Neural cell (in vitro differentiated cells): ENCODE results near the gene SLC16A12. TPM values are rescaled to one million over a fixed set of nuclear protein-coding genes. Genes with fewer than 3 reads are reported as not detected.

Experiments
- H2AFZ ChIP-seq: fragments of 200-600, 300-800 bp; sonication (generic), shearing (Covaris generic); 2 replicates; pipeline ENCODE4 v1.6.0; 2014; ENCODE audit warnings: low read depth, mild to moderate bottlenecking, antibody characterized with exemption, low read length, moderate library complexity
- H3F3A ChIP-seq: fragments of 200-600 bp; shearing (Covaris generic); 2 replicates; pipeline ENCODE4 v1.6.1; 2016; ENCODE audit warnings: mild to moderate bottlenecking, moderate library complexity, mixed read lengths, antibody characterized with exemption, low read length; ENCODE audit not compliant: insufficient read depth, poor library complexity, severe bottlenecking
- H3K27ac ChIP-seq: fragments of 200-600, 300-800 bp; sonication (generic), shearing (Covaris generic); 2 replicates; pipeline ENCODE4 v1.5.1; 2014; ENCODE audit warnings: mild to moderate bottlenecking, low read length, moderate library complexity
- H3K27me3 ChIP-seq: fragments of 300-800, 200-600 bp; sonication (generic), shearing (Covaris generic); 2 replicates; pipeline ENCODE4 v1.6.0; 2014; ENCODE audit warnings: mild to moderate bottlenecking, low read depth, low read length, moderate library complexity; ENCODE audit not compliant: insufficient read depth
- H3K36me3 ChIP-seq: fragments of 300-800, 200-600 bp; sonication (generic), shearing (Covaris generic); 2 replicates; pipeline ENCODE4 v1.5.1; 2014; ENCODE audit warnings: mild to moderate bottlenecking, antibody characterized with exemption, low read length, moderate library complexity; ENCODE audit not compliant: insufficient read depth
- H3K4me2 ChIP-seq: fragments of 300-800, 200-600 bp; sonication (generic), shearing (Covaris generic); 2 replicates; pipeline ENCODE4 v1.6.0; 2014; ENCODE audit warnings: mild to moderate bottlenecking, low read length
- H3K4me3 ChIP-seq: fragments of 300-800, 200-600 bp; sonication (generic), shearing (Covaris generic); 2 replicates; pipeline ENCODE4 v1.5.1; 2014; ENCODE audit warnings: mild to moderate bottlenecking, low read length, moderate library complexity
- H3K79me2 ChIP-seq: fragments of 200-600 bp; shearing (Covaris generic); replicated peaks from 2 replicates; pipeline ENCODE4 v1.6.0; 2014; ENCODE audit warnings: mild to moderate bottlenecking, low read length, moderate library complexity; ENCODE audit not compliant: insufficient read depth
- H3K9ac ChIP-seq: fragments of 300-800, 200-600 bp; sonication (generic), shearing (Covaris generic); 2 replicates; pipeline ENCODE4 v1.6.1; 2016; ENCODE audit warnings: mild to moderate bottlenecking, low read length, mixed read lengths
- H3K9me2 ChIP-seq: fragments of 200-600 bp; shearing (Covaris generic); 2 replicates; pipeline ENCODE4 v1.6.1; 2016; ENCODE audit warnings: mild to moderate bottlenecking, low read length, mixed read lengths; ENCODE audit not compliant: insufficient read depth
- H3K9me3 ChIP-seq: fragments of 200-600, 300-800 bp; sonication (generic), shearing (Covaris generic); 2 replicates; pipeline ENCODE4 v1.6.1; 2016; ENCODE audit warnings: mild to moderate bottlenecking, mixed run types, low read length, moderate library complexity, mixed read lengths
- H4K20me1 ChIP-seq: fragments of 200-600 bp; shearing (Covaris generic); 2 replicates; pipeline ENCODE4 v1.6.1; 2016; ENCODE audit warnings: mild to moderate bottlenecking, mixed run types; ENCODE audit not compliant: insufficient read depth
- EP300 ChIP-seq: fragments of 450-650 bp; conservative IDR thresholded peaks from 2 replicates; pipeline ENCODE4 v1.6.1; 2014; ENCODE audit warnings: antibody characterized with exemption, mild to moderate bottlenecking, moderate library complexity; ENCODE audit not compliant: poor library complexity, severe bottlenecking
- EZH2 ChIP-seq: fragments of 200-600, 300-800 bp; shearing (Covaris generic), sonication (generic); IDR thresholded peaks from 2 replicates; pipeline ENCODE4 v1.6.1; 2014; ENCODE audit warnings: antibody characterized with exemption, low read length, borderline replicate concordance, mild to moderate bottlenecking; ENCODE audit not compliant: insufficient read depth, poor library complexity, severe bottlenecking
- MXI1 ChIP-seq: fragments of 450-650 bp; conservative IDR thresholded peaks from 2 replicates; pipeline ENCODE4 v1.6.1; 2014; ENCODE audit warnings: antibody characterized with exemption, mild to moderate bottlenecking; ENCODE audit not compliant: poor library complexity, severe bottlenecking
- POLR2AphosphoS5 ChIP-seq: IDR thresholded peaks from 2 replicates; pipeline ENCODE4 v1.6.1; 2012
- RAD21 ChIP-seq: fragments of 450-650 bp; conservative IDR thresholded peaks from 2 replicates; pipeline ENCODE4 v1.6.1; 2014; ENCODE audit warnings: antibody characterized with exemption, mild to moderate bottlenecking, moderate library complexity
- SMC3 ChIP-seq: fragments of 450-650 bp; conservative IDR thresholded peaks from 2 replicates; pipeline ENCODE4 v1.6.1; 2014; ENCODE audit warnings: antibody characterized with exemption, mild to moderate bottlenecking, moderate library complexity; ENCODE audit not compliant: poor library complexity
- TAF1 ChIP-seq: IDR thresholded peaks from 2 replicates; pipeline ENCODE4 v1.6.1; 2012; ENCODE audit warnings: low read depth
- polyA plus RNA-seq: library from polyadenylated mRNA; depleted of rRNA; stranded (reverse); fragments of >200 nt; gene quantifications from 2 replicates; pipeline ENCODE4 v1.2.3, GENCODE V29; 2014
- TF ChIP-seq, protein P1 (sequence below): IDR thresholded peaks from 2 replicates; pipeline ENCODE4 v1.6.1; 2012; ENCODE audit warnings: borderline replicate concordance
- TF ChIP-seq, protein P2 (sequence below): fragments of 450-650 bp; IDR thresholded peaks from 2 replicates; pipeline ENCODE4 v1.5.1; 2014; ENCODE audit warnings: antibody characterized with exemption, mild to moderate bottlenecking, moderate library complexity; ENCODE audit not compliant: poor library complexity, severe bottlenecking

SLC16A12 gene
- polyA plus RNA-seq, 1 donor from 2014 or later: 0.04 TPM

DNA sequence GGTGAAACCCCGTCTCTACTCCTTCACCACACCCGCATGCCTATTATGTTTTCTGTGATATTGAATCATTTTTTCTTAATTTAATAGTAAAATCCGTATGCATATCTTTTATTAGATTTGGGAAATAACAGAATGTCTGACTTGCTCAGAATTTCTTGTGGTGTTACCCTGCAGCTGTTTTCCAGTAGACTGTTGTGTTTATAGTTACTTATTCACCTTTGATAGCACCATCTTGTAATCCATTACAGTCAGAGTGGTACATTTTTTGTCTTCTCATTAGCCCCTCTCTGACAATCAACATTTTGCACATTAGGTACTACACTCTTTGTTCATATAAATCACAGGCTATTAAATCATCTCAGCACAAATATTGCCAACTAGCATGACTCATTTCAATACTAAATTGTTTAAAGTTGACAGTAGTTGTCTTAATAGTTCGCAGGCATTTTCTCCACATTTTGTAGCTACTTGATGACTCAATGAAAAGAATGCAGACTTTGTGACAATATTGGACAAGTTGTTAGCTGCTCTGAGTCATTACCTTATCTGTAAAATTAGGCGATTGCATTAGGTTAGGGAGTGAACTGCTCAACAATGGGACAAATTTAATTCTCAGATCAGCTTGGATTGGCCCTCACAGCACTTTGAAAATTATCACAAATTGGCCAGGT lies 17.8 kb upstream of the SLC16A12 start:
- Histone ChIP-seq H3K4me3 (no peak overlapping the region), H2AFZ (no peak overlapping the region), H3K36me3 (no peaks in the 10 kb centered on the region), H3K9me3 (no peaks in the 10 kb centered on the region), H3K27ac (no peak overlapping the region), H3F3A (no peaks in the 10 kb centered on the region), H3K4me2 (no peak overlapping the region), H3K9me2 (no peaks in the 10 kb centered on the region), H4K20me1 (no peaks in the 10 kb centered on the region), H3K9ac (no peak overlapping the region), H3K27me3 (no peaks in the 10 kb centered on the region), H3K79me2 (no peaks in the 10 kb centered on the region)
- TF ChIP-seq MXI1: no peak
- no peak for TF ChIP-seq EZH2
- no peak for TF ChIP-seq TAF1
- no peak for TF ChIP-seq POLR2AphosphoS5
- TF ChIP-seq, protein P1, sequence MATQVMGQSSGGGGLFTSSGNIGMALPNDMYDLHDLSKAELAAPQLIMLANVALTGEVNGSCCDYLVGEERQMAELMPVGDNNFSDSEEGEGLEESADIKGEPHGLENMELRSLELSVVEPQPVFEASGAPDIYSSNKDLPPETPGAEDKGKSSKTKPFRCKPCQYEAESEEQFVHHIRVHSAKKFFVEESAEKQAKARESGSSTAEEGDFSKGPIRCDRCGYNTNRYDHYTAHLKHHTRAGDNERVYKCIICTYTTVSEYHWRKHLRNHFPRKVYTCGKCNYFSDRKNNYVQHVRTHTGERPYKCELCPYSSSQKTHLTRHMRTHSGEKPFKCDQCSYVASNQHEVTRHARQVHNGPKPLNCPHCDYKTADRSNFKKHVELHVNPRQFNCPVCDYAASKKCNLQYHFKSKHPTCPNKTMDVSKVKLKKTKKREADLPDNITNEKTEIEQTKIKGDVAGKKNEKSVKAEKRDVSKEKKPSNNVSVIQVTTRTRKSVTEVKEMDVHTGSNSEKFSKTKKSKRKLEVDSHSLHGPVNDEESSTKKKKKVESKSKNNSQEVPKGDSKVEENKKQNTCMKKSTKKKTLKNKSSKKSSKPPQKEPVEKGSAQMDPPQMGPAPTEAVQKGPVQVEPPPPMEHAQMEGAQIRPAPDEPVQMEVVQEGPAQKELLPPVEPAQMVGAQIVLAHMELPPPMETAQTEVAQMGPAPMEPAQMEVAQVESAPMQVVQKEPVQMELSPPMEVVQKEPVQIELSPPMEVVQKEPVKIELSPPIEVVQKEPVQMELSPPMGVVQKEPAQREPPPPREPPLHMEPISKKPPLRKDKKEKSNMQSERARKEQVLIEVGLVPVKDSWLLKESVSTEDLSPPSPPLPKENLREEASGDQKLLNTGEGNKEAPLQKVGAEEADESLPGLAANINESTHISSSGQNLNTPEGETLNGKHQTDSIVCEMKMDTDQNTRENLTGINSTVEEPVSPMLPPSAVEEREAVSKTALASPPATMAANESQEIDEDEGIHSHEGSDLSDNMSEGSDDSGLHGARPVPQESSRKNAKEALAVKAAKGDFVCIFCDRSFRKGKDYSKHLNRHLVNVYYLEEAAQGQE: no peak
- no peak for TF ChIP-seq EP300
- TF ChIP-seq, protein P2, sequence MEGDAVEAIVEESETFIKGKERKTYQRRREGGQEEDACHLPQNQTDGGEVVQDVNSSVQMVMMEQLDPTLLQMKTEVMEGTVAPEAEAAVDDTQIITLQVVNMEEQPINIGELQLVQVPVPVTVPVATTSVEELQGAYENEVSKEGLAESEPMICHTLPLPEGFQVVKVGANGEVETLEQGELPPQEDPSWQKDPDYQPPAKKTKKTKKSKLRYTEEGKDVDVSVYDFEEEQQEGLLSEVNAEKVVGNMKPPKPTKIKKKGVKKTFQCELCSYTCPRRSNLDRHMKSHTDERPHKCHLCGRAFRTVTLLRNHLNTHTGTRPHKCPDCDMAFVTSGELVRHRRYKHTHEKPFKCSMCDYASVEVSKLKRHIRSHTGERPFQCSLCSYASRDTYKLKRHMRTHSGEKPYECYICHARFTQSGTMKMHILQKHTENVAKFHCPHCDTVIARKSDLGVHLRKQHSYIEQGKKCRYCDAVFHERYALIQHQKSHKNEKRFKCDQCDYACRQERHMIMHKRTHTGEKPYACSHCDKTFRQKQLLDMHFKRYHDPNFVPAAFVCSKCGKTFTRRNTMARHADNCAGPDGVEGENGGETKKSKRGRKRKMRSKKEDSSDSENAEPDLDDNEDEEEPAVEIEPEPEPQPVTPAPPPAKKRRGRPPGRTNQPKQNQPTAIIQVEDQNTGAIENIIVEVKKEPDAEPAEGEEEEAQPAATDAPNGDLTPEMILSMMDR: no peak
- TF ChIP-seq RAD21: no peak

DNA sequence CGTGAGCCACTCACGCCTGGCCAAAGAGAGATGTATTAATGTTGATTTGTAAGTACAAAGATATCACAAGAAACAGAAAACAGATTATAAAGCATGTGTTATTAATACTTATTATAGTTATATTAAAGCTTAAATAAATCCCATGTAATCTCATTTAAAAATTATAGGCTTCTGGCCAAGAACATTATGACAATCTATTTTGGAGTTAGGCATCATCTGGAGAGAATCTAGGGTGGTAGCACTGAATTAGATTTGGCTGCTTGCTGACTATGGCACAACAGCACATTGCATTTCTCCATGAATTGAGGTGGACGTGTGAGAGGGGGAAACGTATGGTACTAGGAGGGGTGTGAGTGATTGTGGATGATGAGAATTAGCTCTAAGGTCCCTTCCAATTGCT lies 16.8 kb upstream of the SLC16A12 start:
- Histone ChIP-seq H3K9ac (no peak overlapping the region), H3K27me3 (no peaks in the 10 kb centered on the region), H4K20me1 (no peaks in the 10 kb centered on the region), H3K9me2 (no peaks in the 10 kb centered on the region), H3K36me3 (no peaks in the 10 kb centered on the region), H3K4me2 (no peak overlapping the region), H3F3A (no peaks in the 10 kb centered on the region), H3K79me2 (no peaks in the 10 kb centered on the region), H3K27ac (no peak overlapping the region), H2AFZ (no peak overlapping the region), H3K4me3 (no peak overlapping the region), H3K9me3 (no peaks in the 10 kb centered on the region)
- TF ChIP-seq POLR2AphosphoS5 (no peak), SMC3 (no peak), RAD21 (no peak), EZH2 (no peak)
- TF ChIP-seq, protein P2: no peak
